DND-41 (cell line): ENCODE results near the gene COL6A3.

ENCODE experiments used
- ATAC-seq: fragments of 200-7000 bp; cut with Tn5 transposase; 3 replicates; pipeline ENCODE4 v1.9.1; 2021; ENCODE audit warnings: low read depth; ENCODE audit not compliant: insufficient read depth
- DNase-seq: peaks from one replicate; pipeline ENCODE4 v3.0.0-alpha.2; 2020
- H2AFZ ChIP-seq: 2 replicates; pipeline ENCODE4 v1.6.0; 2012; ENCODE audit warnings: low read depth, low read length
- H3K27ac ChIP-seq: 2 replicates; pipeline ENCODE4 v1.5.1; 2012; ENCODE audit warnings: low read length, inconsistent platforms
- H3K27me3 ChIP-seq: fragments of 200-600 bp; sonication (generic); 2 replicates; pipeline ENCODE4 v1.6.0; 2012; ENCODE audit warnings: low read length, mild to moderate bottlenecking, inconsistent platforms; ENCODE audit not compliant: insufficient read depth, poor library complexity
- H3K36me3 ChIP-seq: 2 replicates; pipeline ENCODE4 v1.5.1; 2012; ENCODE audit warnings: low read length, inconsistent platforms; ENCODE audit not compliant: insufficient read depth
- H3K4me1 ChIP-seq: 2 replicates; pipeline ENCODE4 v1.5.1; 2012; ENCODE audit warnings: mild to moderate bottlenecking, low read length; ENCODE audit not compliant: insufficient read depth
- H3K4me2 ChIP-seq: 2 replicates; pipeline ENCODE4 v1.6.0; 2012; ENCODE audit warnings: mild to moderate bottlenecking, moderate library complexity, low read length, inconsistent platforms; ENCODE audit not compliant: insufficient read depth
- H3K4me3 ChIP-seq, 2 experiments: fragments of 200-600 bp in 1 of 2; shearing (Covaris generic) in 1 of 2; 2 replicates each; pipeline ENCODE4 v1.5.1; 2012 to 2016; ENCODE audit warnings: inconsistent platforms in 2 of 2, low read length in 2 of 2, mild to moderate bottlenecking in 2 of 2, low read depth in 1 of 2, moderate library complexity in 1 of 2
- H3K79me2 ChIP-seq: 2 replicates; pipeline ENCODE4 v1.6.0; 2012; ENCODE audit warnings: low read length, inconsistent platforms; ENCODE audit not compliant: insufficient read depth
- H3K9ac ChIP-seq: 2 replicates; pipeline ENCODE4 v1.6.0; 2012; ENCODE audit warnings: low read depth, mild to moderate bottlenecking, inconsistent platforms, low read length, moderate library complexity
- H3K9me3 ChIP-seq: 2 replicates; pipeline ENCODE4 v1.5.1; 2012; ENCODE audit warnings: low read length, moderate library complexity, mild to moderate bottlenecking, inconsistent platforms; ENCODE audit not compliant: insufficient read depth, severe bottlenecking
- H4K20me1 ChIP-seq: 2 replicates; pipeline ENCODE4 v1.6.0; 2012; ENCODE audit warnings: low read length; ENCODE audit not compliant: insufficient read depth
- CTCF ChIP-seq: IDR thresholded peaks from 2 replicates; pipeline ENCODE4 v1.5.1; 2012; ENCODE audit warnings: borderline replicate concordance, low read length, moderate library complexity, mild to moderate bottlenecking; ENCODE audit not compliant: poor library complexity, severe bottlenecking; ENCODE audit errors: extremely low read depth
- EZH2 ChIP-seq: IDR thresholded peaks from 3 replicates; pipeline ENCODE4 v1.6.1; 2012; ENCODE audit warnings: borderline replicate concordance, low read depth, mild to moderate bottlenecking, moderate library complexity, low read length, inconsistent platforms; ENCODE audit not compliant: severe bottlenecking

The COL6A3 gene

GRCh38 chr2:237412988-237413776 lies 782 bp downstream of the COL6A3 start:
- no peak overlapping the region for H3K4me3 ChIP-seq
- no peak overlapping the region for H3K27ac ChIP-seq
- no peak overlapping the region for H3K9ac ChIP-seq
- no peaks in the 10 kb centered on the region for H4K20me1 ChIP-seq
- H2AFZ ChIP-seq: no peak overlapping the region
- H3K9me3 ChIP-seq: no peaks in the 10 kb centered on the region
- no peaks in the 10 kb centered on the region for H3K36me3 ChIP-seq
- ATAC-seq: no peak
- DNase-seq: no peak
- no peak overlapping the region for H3K4me2 ChIP-seq
- TF ChIP-seq CTCF (no peak), EZH2 (no peak)
- no peaks in the 10 kb centered on the region for H3K79me2 ChIP-seq
- H3K27me3 ChIP-seq: peaks cover 6% of the 10 kb centered on the region
- no peaks in the 10 kb centered on the region for H3K4me1 ChIP-seq

GRCh38 chr2:237412646-237412987 lies 1.3 kb downstream of the COL6A3 start:
- ATAC-seq (no peak), DNase-seq (no peak)
- H3K27me3 ChIP-seq: peaks cover 4% of the 10 kb centered on the region
- no peak overlapping the region for H3K9ac ChIP-seq
- TF ChIP-seq EZH2 (no peak), CTCF (no peak)
- no peak overlapping the region for H3K27ac ChIP-seq
- no peak overlapping the region for H2AFZ ChIP-seq
- no peaks in the 10 kb centered on the region for H3K79me2 ChIP-seq
- no peaks in the 10 kb centered on the region for H3K36me3 ChIP-seq
- H4K20me1 ChIP-seq: no peaks in the 10 kb centered on the region
- no peaks in the 10 kb centered on the region for H3K9me3 ChIP-seq
- H3K4me2 ChIP-seq: no peak overlapping the region
- H3K4me1 ChIP-seq: no peaks in the 10 kb centered on the region
- H3K4me3 ChIP-seq: no peak overlapping the region

- no peak overlapping the region for H2AFZ ChIP-seq
- peaks cover 7% of the 10 kb centered on the region for H3K27me3 ChIP-seq
- no peak overlapping the region for H3K27ac ChIP-seq
- DNase-seq (no peak), ATAC-seq (no peak)
- H3K4me1 ChIP-seq: no peaks in the 10 kb centered on the region
- H3K9ac ChIP-seq: no peak overlapping the region
- no peak overlapping the region for H3K4me2 ChIP-seq
- H3K9me3 ChIP-seq: no peaks in the 10 kb centered on the region
- H4K20me1 ChIP-seq: no peaks in the 10 kb centered on the region
- H3K36me3 ChIP-seq: no peaks in the 10 kb centered on the region
- no peaks in the 10 kb centered on the region for H3K79me2 ChIP-seq
- no peak overlapping the region for H3K4me3 ChIP-seq
- TF ChIP-seq EZH2 (no peak), CTCF (no peak)
These were observed 2.1 kb downstream of the COL6A3 start for GRCh38 chr2:237411683-237412423.
